ENCODE results near the gene TNNT2.

The TNNT2 gene

GRCh38 chr1:201377611-201378092 is at the start of gene TNNT2:
TNNT2 (minus strand) TSS chr1:201377680; CDS start chr1:201373254, 4,426 bp downstream.
- no peak for DNase-seq (ENCODE audit: low read depth in 1 of 2, low spot score in 1 of 2)

- DNase-seq (ENCODE audit: low read depth in 1 of 2, low spot score in 1 of 2): no peak
Measured at GRCh38 chr1:201426479-201427310, 49.2 kb upstream of the TNNT2 start.

GRCh38 chr1:201424146-201424545 is 46.7 kb upstream of the TNNT2 start:
- no peak for DNase-seq (ENCODE audit: low read depth in 1 of 2, low spot score in 1 of 2)

GRCh38 chr1:201423655-201424054 is 46.2 kb upstream of the TNNT2 start:
- DNase-seq (ENCODE audit: low read depth in 1 of 2, low spot score in 1 of 2): no peak

- DNase-seq (ENCODE audit: low read depth in 1 of 2, low spot score in 1 of 2): no peak
Measured at GRCh38 chr1:201422436-201423030, 45.1 kb upstream of the TNNT2 start.

- DNase-seq (ENCODE audit: low read depth in 1 of 2, low spot score in 1 of 2): no peak
Measured at GRCh38 chr1:201422026-201422425, 44.5 kb upstream of the TNNT2 start.

GRCh38 chr1:201421041-201421440 is 43.6 kb upstream of the TNNT2 start:
- no peak for DNase-seq (ENCODE audit: low read depth in 1 of 2, low spot score in 1 of 2)

- DNase-seq (ENCODE audit: low read depth in 1 of 2, low spot score in 1 of 2): no peak
Measured at GRCh38 chr1:201420608-201421002, 43.1 kb upstream of the TNNT2 start.

- no peak for DNase-seq (ENCODE audit: low read depth in 1 of 2, low spot score in 1 of 2)
Measured at GRCh38 chr1:201419746-201420607, 42.5 kb upstream of the TNNT2 start.

- DNase-seq (ENCODE audit: low read depth in 1 of 2, low spot score in 1 of 2): no peak
Measured at GRCh38 chr1:201419256-201419655, 41.8 kb upstream of the TNNT2 start.

GRCh38 chr1:201418461-201418860 is 41.0 kb upstream of the TNNT2 start:
- no peak for DNase-seq (ENCODE audit: low read depth in 1 of 2, low spot score in 1 of 2)

GRCh38 chr1:201414051-201414738 is 36.7 kb upstream of the TNNT2 start:
- no peak for DNase-seq (ENCODE audit: low read depth in 1 of 2, low spot score in 1 of 2)

GRCh38 chr1:201411292-201411691 is 33.8 kb upstream of the TNNT2 start:
- no peak for DNase-seq (ENCODE audit: low read depth in 1 of 2, low spot score in 1 of 2)

GRCh38 chr1:201409440-201409839 is 32.0 kb upstream of the TNNT2 start:
- DNase-seq (ENCODE audit: low read depth in 1 of 2, low spot score in 1 of 2): no peak

GRCh38 chr1:201408834-201409200 is 31.3 kb upstream of the TNNT2 start:
- DNase-seq (ENCODE audit: low read depth in 1 of 2, low spot score in 1 of 2): no peak

GRCh38 chr1:201408176-201408833 is 30.8 kb upstream of the TNNT2 start:
- peak; percentile 39 to 55 for DNase-seq (ENCODE audit: low read depth in 1 of 2, low spot score in 1 of 2)

- no peak for DNase-seq (ENCODE audit: low read depth in 1 of 2, low spot score in 1 of 2)
Measured at GRCh38 chr1:201406831-201407406, 29.4 kb upstream of the TNNT2 start.

- no peak for DNase-seq (ENCODE audit: low read depth in 1 of 2, low spot score in 1 of 2)
Measured at GRCh38 chr1:201405484-201405831, 28.0 kb upstream of the TNNT2 start.

GRCh38 chr1:201404722-201405483 is 27.4 kb upstream of the TNNT2 start:
- no peak for DNase-seq (ENCODE audit: low read depth in 1 of 2, low spot score in 1 of 2)

- DNase-seq (ENCODE audit: low read depth in 1 of 2, low spot score in 1 of 2): no peak
Measured at GRCh38 chr1:201404055-201404454, 26.6 kb upstream of the TNNT2 start.

Data from activated T-helper 1 cell treated with anti-CD3 and anti-CD28 coated beads, Interleukin-2, amount 50 U/mL, for 16 hours (primary cell).